Breast epithelium (tissue), 3 donors: ENCODE measurements around the gene SP140.
"Not testable (repeated sequence)": the region's sequence is repeated elsewhere in the genome, so short reads cannot be mapped to it uniquely, and the experiment has no call there.

Source experiments
- POLR2A ChIP-seq: fragments of 450-650 bp; IDR thresholded peaks from one replicate; pipeline ENCODE4 v1.6.1; 2016; ENCODE audit warnings: antibody characterized with exemption, mild to moderate bottlenecking, moderate library complexity
- POLR2AphosphoS5 ChIP-seq, 3 donors: sonication (generic); formaldehyde crosslinking; IDR thresholded peaks; one replicate each; pipeline ENCODE4 v1.6.1; 2017; ENCODE audit warnings: antibody characterized with exemption in 3 of 3

DNA sequence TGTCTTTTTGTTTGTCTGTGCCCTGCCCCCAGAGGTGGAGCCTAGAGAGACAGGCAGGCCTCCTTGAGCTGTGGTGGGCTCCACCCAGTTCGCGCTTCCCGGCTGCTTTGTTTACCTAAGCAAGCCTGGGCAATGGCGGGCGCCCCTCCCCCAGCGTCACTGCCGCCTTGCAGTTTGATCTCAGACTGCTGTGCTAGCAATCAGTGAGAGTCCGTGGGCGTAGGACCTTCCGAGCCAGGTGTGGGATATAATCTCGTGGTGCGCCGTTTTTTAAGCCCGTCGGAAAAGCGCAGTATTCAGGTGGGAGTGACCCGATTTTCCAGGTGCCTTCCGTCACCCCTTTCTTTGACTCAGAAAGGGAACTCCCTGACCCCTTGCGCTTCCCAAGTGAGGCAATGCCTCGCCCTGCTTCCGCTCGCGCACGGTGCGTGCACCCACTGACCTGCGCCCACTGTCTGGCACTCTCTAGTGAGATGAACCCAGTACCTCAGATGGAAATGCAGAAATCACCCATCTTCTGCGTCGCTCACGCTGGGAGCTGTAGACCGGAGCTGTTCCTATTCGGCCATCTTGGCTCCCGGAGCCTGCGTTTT, 116.5 kb downstream of the SP140 start:
- not testable (repeated sequence) for TF ChIP-seq POLR2A; POLR2AphosphoS5 (IDR thresholded peaks at IDR 0.05)
